AG20443 (cell line): Measurements from ENCODE around the gene KLHL14.
A peak's percentile ranks its signal among the peaks of the same experiment; 100 is the strongest.

Source experiments
- DNase-seq: peaks from one replicate; pipeline ENCODE4 v3.0.0; 2012; ENCODE audit warnings: low spot score, mixed read lengths

The KLHL14 gene

DNA sequence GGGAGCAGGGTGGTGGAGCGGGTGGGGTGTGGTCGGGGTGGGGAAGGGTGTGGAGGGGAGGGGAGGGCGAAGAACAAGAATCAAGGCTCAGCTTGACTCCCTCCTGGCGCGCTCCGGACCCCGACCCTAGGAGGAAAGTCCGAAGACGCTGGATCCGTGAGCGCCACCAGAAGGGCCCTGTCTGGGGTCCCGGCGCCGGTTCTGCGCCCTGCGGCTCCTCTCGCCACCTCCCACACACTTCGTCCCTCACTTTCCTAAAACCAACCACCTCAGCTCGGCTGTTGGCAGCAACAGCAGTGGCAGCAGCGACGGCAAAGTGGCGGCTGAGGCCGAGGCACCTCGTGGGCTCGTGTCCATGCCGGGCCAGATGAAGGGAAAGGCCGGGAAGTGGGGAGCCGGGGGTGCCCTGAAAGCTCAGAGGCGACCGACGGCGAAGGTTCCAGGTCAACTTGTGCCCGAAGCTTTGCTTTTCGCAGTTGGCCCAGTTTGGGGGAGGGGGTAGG lies 2.1 kb downstream of the KLHL14 start:
- peak; percentile 10 for DNase-seq

DNA sequence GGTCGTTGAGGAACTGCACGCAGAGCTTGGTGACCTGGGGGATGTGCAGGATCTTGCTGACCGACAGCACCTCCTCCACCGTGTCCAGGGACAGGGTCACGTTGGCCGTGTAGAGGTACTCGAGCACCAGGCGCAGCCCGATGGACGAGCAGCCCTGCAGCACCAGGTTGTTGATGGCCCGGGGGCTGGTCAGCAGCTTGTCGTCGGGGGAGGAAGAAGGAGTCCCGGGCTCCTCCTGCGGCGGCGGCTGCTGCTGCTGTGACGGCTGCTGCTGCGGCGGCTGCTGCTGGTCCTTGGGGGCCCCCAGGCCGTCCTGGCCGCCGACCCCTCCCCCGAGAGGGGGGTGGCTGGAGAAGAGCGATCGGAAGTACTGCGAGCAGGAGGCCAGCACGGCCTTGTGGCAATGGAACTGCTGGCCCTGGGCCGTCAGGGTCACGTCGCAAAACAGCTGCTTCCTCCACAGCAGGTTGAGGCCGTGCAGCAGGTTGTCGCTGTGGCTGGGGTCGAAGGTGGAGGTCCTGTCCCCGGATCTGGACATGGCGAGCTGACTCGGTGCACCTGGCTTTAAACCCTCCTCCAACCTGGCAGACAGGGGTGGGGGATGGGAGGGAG lies 2.7 kb downstream of the KLHL14 start:
- DNase-seq = no peak

GRCh38 chr18:32769586-32770053 lies 3.2 kb downstream of the KLHL14 start:
- DNase-seq = no peak

DNA sequence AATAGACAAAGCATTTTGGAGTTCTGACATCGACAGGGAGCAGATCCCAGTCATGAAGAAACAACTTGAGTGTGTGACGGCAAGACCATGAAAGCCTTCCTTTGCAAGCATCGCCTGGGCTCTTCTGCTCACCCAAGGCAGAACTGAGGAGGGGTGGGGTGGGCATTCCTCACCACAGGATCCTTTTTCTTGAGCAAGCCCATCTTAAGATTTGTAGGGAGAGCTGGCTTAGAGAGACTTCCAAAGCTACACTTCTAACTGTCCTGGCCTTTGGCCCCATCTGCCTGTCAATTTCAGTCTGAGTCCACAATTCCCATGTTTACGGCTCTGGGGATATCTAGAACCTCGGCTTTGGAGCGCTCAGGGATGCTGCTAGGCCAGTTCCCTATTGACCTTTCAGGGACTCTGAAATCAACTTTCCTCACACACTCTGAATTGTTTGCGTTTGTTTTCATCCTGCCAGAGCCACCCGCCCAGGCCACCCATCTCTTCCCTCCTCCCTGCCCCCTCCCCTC lies 3.7 kb downstream of the KLHL14 start:
- no peak for DNase-seq

DNA sequence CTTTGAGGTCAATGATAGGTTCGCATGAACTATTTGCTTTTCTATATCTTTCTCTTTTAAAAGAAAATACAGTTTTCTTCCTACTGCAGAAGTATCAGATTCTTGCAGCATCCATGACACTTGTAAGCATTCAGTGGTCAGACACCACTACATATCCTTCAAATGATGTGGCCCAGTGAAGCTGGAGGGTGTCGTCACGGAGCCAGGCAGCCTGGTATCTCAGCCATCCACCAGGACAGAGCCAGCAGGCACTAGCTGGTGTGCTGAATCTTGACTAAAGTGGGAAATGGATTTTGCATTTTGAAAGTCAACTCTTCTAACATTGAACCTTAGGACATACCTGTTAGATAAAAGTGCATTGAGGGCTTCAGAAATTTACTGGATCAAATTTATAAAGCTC lies 5.4 kb downstream of the KLHL14 start:
- no peak for DNase-seq

GRCh38 chr18:32764611-32765244 lies 8.1 kb downstream of the KLHL14 start:
- no peak for DNase-seq

DNA sequence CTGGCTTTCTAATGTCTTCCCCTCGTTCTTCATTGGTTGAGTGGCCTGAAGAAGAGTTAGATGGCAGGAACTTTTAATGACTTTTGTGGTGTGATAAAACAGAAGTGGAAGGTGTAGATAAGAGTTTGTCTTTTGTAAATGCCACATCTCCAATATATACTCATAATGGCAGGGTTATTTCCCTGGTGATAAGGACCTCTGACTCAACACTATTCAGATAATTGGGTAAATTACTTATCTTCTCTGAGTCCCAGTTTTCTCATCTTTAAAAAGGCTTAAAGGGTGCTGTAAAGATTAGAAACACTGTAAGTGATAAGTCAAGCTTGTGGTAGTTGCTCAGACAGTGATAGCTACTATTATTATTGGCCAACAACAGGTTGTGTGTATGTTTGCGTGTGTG lies 9.5 kb downstream of the KLHL14 start:
- DNase-seq = no peak

DNA sequence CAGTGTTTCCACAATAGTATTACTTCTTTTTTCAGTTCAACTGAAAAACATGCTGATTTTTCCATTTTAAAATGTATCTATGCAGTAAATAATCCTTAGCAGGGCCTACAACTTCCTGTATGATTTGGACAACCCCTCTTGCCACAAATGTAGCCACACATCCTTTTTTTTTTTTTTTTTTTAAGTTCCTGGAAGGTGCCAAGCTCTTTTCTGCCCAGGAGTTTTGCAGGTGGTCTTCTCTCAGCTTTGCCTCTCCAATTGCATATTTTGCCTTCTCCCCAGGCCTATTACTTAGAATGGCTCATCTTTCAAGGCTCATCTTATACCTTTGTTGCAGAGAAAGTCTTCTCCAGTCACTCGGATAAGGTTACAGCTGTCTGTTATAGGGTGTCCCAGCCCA lies 11.6 kb downstream of the KLHL14 start:
- no peak for DNase-seq

DNA sequence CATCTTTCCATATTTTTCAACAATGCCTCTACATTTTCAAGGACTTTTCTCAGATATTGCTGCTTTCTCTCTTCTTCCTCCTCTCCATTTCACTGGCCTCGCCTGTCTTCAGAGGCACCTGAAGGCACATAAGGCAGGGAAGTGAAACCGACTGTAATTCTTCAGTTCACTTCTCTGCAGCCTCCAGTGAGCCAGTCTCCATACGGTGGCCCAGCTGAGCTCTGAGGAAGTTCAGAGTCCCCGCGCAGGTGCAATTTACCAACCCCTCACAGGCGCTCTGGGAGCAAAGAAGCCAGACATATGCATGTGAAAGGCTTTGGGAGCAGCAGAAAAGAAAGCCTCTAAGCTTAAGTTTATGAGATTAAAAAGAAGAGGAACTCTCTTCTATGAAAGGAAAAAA lies 12.4 kb downstream of the KLHL14 start:
- DNase-seq = no peak

- DNase-seq = no peak
Observed at GRCh38 chr18:32759611-32760167, 13.1 kb downstream of the KLHL14 start.

- DNase-seq = no peak
Observed at GRCh38 chr18:32754508-32755263, 18.1 kb downstream of the KLHL14 start.

DNA sequence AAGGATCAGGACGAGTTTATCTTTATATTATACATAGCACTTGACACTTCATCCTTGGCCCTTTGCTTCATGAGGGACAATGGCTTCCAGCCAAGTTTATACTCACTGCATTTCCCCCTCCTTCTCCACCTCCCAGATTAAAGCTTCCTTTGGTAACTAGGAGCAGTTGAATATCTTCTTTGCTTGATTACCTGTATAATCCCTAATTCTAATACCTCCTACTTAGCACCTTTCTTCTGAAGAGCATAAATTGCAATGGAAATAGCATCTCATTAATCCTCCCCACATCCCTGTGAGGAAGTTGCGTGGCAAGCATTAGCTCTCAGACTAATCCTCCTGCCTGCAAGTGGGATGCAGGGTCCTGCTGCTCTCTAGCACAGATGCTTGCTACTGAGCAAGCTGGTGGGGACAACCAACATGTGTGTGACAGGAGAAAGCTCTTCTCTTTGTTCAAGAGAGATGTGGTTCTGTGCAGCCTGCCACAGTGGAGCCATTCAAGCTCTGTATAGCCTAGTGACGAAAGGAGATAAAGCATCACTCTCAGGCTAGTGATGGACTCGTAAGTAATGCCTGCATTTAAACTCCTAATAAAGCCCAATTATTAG lies 19.1 kb downstream of the KLHL14 start:
- no peak for DNase-seq

- no peak for DNase-seq
Observed at GRCh38 chr18:32750328-32750727, 22.5 kb downstream of the KLHL14 start.

DNA sequence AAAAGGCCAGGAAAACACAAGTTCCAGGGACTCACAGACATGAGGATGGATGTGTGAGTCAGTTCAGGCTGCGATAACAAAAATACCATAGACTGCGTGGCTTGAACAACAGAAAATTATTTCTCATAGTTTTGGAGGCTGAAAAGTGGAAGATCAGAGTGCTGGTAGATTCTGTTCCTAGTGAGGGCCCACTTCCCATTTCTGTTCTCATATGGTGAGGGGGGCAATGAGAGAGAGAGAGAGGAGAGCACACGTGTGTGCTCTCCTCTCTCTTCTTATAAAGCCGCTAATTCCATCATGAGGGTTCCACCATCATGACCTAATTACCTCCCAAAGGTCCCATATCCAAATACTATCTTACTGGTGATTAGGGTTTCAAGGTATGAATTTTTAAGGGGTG lies 23.0 kb downstream of the KLHL14 start:
- no peak for DNase-seq

- DNase-seq = no peak
Observed at GRCh38 chr18:32742579-32742978, 30.2 kb downstream of the KLHL14 start.

GRCh38 chr18:32735781-32736180 lies 37.0 kb downstream of the KLHL14 start:
- DNase-seq = no peak

GRCh38 chr18:32734442-32734841 lies 38.4 kb downstream of the KLHL14 start:
- DNase-seq = no peak

- DNase-seq = no peak
Observed at GRCh38 chr18:32732165-32732564, 40.7 kb downstream of the KLHL14 start.

- DNase-seq = peak; percentile 15
Observed at GRCh38 chr18:32730620-32731091, 42.2 kb downstream of the KLHL14 start.

DNA sequence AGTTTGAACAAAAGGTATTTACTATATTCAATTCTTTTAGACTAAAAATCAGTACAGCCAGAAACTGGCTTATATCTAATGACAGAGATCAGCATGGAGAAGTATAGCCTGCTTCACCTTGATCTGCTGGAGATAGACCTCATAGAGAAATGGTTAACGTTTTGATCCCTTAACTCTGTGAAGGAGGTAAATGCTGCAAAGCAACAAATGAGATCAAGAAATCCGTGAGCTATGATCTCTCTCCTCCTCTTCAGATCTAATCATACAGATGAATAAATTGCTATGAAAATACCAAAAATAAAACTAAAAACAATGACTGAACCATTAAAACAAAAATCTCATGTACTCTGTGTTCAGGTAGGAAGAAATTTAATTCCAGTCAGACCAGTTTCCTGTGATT lies 42.8 kb downstream of the KLHL14 start:
- DNase-seq = no peak

GRCh38 chr18:32724071-32724749 lies 48.6 kb downstream of the KLHL14 start:
- no peak for DNase-seq
